Measurements from ENCODE around the gene NEGR1.

- TF ChIP-seq CTCF (IDR thresholded peaks at IDR 0.05) (no peak), POLR2A (IDR thresholded peaks at IDR 0.05) (no peak)
These were observed 363.7 kb downstream of the NEGR1 start for GRCh38 chr1:71918630-71919029.

Measured in testis (tissue), 2 donors.